HG03439 (cell line): ENCODE data around the gene SHANK1.

Experiments used
- ATAC-seq: cut with Tn5 transposase; IDR thresholded peaks from one replicate; pipeline ENCODE4 v1.9.1; 2021; ENCODE audit warnings: mild to moderate bottlenecking, moderate library complexity; ENCODE audit not compliant: unreplicated experiment

SHANK1 gene

GRCh38 chr19:50662651-50663481 lies 56.7 kb downstream of the SHANK1 start:
- ATAC-seq, result no peak

GRCh38 chr19:50661766-50662650 lies 57.6 kb downstream of the SHANK1 start:
- ATAC-seq, result no peak

- no peak for ATAC-seq
These were observed 58.6 kb downstream of the SHANK1 start for GRCh38 chr19:50661023-50661422.

- ATAC-seq, result no peak
These were observed 59.6 kb downstream of the SHANK1 start for GRCh38 chr19:50660088-50660366.

GRCh38 chr19:50659318-50660087 lies 60.1 kb downstream of the SHANK1 start:
- no peak for ATAC-seq

GRCh38 chr19:50658441-50659317 lies 60.9 kb downstream of the SHANK1 start:
- no peak for ATAC-seq

- ATAC-seq, result peak; percentile 63
These were observed 61.7 kb downstream of the SHANK1 start for GRCh38 chr19:50657712-50658440.

- no peak for ATAC-seq
These were observed 62.4 kb downstream of the SHANK1 start for GRCh38 chr19:50657222-50657669.

- no peak for ATAC-seq
These were observed 64.7 kb downstream of the SHANK1 start for GRCh38 chr19:50654882-50655281.

GRCh38 chr19:50652722-50653121 lies 66.9 kb downstream of the SHANK1 start:
- no peak for ATAC-seq

GRCh38 chr19:50651174-50651573 lies 68.4 kb downstream of the SHANK1 start:
- ATAC-seq, result no peak

- ATAC-seq, result no peak
These were observed 69.9 kb downstream of the SHANK1 start, which contains the start of gene C19orf81 for GRCh38 chr19:50649433-50650391. TSS of gene C19orf81 (plus strand) at chr19:50649445. CDS start at chr19:50649445, 0 bp downstream.

GRCh38 chr19:50648659-50649058 lies 70.9 kb downstream of the SHANK1 start:
- no peak for ATAC-seq

- no peak for ATAC-seq
These were observed 71.6 kb downstream of the SHANK1 start for GRCh38 chr19:50647879-50648615.

GRCh38 chr19:50646074-50646807 lies 73.4 kb downstream of the SHANK1 start:
- no peak for ATAC-seq

GRCh38 chr19:50645107-50645506 lies 74.5 kb downstream of the SHANK1 start:
- no peak for ATAC-seq

- ATAC-seq, result no peak
These were observed 75.2 kb downstream of the SHANK1 start for GRCh38 chr19:50644315-50644915.
